Kidney glomerular epithelial cell (primary cell): Measurements from ENCODE around the gene DDX56.

Source experiments
- DNase-seq: peaks from one replicate; lab custom pipeline; 2025; lab: John Stamatoyannopoulos, UW

Gene DDX56, protein sequence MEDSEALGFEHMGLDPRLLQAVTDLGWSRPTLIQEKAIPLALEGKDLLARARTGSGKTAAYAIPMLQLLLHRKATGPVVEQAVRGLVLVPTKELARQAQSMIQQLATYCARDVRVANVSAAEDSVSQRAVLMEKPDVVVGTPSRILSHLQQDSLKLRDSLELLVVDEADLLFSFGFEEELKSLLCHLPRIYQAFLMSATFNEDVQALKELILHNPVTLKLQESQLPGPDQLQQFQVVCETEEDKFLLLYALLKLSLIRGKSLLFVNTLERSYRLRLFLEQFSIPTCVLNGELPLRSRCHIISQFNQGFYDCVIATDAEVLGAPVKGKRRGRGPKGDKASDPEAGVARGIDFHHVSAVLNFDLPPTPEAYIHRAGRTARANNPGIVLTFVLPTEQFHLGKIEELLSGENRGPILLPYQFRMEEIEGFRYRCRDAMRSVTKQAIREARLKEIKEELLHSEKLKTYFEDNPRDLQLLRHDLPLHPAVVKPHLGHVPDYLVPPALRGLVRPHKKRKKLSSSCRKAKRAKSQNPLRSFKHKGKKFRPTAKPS

DNA sequence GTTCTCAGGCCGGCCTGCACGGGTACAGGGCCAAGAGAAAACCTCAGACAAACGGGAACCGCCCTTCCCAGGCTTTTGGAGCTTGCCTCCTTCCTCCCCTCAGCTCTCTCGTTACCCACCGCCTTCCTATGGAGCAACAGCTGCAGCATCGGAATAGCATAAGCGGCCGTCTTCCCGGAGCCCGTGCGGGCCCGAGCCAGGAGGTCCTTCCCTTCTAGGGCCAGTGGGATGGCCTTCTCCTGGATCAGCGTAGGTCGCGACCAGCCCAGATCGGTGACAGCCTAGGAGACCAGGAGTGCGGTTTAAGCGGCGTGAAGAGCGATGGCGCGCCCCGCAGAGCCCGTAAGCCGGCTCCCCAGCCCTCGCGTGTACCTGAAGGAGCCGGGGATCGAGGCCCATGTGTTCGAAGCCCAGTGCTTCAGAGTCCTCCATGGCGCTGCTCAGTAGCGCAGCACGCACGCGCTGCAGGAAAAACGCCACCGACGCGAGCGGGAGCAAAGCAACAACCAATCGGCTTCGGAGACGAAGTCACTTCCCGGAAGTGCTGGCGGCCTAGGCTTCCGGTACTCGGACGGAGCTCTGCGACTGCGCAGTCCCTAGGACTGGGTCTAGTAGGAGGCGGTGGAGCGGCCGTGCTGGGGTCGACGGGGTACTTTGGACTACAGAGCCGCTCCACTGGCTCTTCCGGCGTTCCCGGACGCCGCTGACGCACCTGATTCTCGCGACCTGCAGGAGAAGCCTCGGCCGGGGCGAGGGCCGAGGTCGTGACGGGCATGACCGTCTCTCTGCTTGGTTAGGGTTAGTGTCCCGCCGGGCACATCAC is at the start of gene DDX56:
Gene DDX56, minus strand, starts transcription at position 445 of the 823 bp plus-strand sequence. Its CDS starts 13 bp downstream, at position 432.
- peak; percentile 80 for DNase-seq

DNA sequence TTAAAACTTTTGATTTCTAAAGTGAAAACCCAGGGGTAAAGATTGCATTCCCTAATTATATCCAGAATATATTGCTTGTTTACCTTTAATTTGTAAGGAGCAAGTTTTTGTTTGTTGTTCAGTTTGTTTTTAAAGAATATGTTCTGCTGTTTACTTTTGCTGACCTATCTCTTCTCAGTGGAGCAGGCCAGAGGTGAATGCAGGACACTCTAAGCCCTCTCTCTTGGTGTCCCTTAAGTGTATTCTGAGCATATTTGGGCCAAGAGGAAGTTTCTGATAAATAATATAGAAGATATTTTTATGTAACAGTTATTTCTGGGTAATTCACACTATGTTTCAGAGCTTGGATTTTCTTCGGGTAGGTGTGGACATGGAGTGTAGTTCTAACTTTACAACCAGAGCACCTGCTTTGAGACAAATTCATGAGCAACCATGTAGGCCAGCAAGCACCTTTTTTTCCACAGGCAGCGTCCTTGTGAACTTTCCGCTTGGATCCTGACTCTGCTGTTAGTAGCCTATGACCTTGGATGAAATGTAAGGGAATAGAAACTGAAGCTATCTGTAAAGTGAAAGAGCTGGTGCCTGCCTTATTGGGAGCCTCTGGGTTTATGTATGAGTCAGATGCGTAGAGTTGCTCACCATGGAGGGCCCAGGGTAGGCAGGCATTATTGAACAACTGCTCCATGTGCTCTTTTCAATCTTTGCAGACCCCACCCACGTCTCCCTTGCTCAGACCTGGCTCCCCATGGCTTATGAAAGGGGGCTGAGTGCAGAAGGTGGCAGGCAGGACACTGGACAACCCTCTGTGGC is 48.8 kb upstream of the DDX56 start:
- no peak for DNase-seq

DNA sequence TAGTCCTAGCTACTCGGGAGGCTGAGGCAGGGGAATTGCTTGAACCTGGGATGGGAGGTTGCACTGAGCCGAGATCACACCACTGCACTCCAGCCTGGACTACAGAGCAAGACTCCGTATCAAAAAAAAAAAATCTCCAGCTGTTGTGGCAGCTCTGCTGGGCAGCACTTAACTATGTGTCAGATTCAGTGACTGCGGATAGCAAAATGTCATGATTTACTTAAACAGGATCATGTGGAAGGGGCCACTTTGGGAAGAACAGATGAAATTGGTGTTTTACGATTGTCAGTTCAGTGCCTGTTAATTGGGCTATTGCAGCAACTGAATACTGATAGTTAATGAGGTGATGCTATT is 48.0 kb upstream of the DDX56 start:
- no peak for DNase-seq

DNA sequence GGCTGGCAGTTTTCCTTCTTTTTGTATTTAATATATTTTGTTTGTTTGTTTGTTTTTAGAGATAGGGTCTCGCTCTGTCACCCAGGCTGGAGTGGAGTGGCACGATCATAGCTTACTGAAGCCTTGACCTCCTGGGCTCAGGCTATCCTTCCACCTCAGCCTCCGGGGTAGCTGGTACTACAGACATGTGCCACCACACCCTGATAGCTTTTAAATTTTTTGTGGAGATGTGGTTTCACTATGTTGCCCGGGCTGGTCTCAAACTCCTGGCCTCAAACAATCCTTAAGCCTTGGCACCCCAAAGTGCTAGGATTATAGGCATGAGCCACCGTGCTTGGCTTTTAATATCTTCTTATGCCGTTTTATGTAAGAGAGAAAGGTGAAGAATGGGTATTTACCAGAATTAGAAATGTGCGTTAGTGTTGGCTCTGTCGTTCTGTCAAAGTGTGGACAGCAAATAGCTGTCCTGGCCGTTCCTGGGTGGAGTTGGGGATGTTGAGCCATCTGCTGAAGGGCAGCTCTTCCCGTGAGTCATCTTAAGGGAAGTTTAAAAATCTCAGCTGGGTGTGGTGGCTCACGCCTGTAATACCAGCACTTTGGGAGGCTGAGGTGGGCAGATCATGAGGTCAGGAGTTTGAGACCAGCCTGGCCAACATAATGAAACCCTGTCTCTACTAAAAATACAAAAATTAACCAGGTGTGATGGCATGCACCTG is 47.5 kb upstream of the DDX56 start:
- DNase-seq, result no peak

DNA sequence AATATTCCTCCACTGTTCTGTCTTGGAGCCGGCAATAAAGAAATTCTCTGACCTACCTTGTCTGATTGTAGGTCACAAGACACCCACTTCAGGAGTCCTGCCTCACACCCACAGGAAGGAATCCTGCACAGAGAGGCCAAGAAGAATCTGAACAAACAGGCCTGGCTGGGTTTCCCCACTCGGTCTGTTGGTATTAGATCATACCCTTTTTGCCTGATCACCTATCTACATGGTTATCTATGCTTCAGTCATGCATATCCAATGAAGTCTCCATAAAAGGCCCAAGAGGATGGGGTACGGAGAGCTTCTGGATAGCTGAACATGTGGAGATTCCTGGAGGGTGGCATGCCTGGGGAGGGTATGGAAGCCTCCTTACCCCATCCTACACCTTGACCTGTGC is 45.0 kb upstream of the DDX56 start:
- DNase-seq, result peak; percentile 56

DNA sequence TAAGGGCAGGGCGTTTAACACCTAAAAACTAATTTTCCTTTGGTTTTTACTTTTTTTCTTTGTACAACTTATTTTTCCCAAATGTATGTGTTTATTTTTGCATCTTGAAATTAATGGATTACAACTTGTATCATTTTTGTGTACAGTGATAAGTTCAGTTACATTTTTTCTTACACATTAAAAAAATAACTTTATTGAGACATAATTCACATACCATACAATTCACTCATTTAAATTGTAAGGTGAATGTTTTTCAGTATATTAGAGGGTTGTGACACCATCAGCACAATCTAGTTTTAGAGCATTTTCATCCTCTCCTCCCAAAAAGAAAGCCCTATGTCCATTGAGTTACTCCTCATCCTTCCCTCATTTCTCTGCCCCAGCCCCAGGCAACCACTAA is 44.3 kb upstream of the DDX56 start:
- no peak for DNase-seq

DNA sequence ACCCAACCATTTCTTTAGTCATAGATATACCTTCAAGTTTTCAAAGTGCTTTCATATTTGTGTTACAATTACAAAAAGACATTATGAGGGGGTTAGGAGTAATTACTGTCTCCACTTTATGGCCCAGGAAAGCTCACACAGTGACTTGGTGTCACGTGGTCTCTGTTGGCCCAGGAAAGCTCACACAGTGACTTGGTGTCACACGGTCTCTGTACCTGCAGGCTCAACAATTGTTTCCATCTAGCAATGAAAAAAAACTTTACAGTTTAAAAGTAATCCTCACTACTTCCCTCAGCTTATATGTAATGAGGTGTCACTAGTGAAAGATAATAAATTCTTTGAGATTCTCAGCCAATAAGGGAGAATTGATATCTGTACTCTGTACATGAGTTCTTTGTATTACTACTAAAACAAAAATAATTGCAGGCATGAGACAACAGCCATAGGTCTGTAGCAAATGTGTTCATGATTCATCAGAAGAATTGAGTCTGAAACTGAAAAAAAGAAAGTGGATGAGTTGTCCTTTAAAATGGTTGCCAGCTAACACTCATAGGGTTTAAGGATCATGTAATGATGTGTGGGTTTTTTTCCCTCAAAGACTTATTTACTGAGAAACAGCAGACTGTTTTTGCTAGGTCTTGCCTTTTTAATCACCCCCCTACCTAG is 43.6 kb upstream of the DDX56 start:
- no peak for DNase-seq

DNA sequence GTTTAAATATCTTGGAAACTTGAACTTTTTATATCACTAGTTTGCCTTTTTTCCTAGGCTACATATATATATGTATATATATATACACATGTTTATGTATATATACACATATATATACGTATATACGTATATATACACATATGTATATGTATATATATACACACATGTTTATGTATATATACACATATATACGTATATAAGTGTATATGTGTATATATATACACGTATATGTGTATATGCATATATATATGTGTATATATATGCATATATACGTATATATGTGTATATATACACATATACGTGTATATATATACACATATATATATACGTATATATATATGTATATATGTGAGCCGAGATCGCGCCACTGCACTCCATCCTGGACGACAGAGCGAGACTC is 42.8 kb upstream of the DDX56 start:
- no peak for DNase-seq

DNA sequence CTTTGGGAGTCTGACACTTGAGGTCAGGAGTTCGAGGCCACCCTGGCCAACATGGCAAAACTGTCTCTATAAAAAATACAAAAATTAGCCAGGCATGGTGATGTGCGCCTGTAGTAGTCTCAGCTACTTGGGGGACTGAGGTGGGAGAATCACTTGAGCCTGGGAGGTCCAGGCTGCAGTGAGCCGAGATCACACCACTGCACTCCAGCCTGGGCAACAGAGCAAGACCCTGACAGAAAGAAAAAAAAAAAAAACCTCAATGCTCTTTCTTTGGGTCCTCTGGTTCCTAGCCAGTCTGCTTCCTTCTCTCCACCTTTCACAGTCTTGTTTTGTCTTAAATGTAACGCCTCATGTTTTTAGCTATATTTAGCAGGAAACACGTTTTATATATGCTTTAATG is 42.1 kb upstream of the DDX56 start:
- DNase-seq, result no peak

DNA sequence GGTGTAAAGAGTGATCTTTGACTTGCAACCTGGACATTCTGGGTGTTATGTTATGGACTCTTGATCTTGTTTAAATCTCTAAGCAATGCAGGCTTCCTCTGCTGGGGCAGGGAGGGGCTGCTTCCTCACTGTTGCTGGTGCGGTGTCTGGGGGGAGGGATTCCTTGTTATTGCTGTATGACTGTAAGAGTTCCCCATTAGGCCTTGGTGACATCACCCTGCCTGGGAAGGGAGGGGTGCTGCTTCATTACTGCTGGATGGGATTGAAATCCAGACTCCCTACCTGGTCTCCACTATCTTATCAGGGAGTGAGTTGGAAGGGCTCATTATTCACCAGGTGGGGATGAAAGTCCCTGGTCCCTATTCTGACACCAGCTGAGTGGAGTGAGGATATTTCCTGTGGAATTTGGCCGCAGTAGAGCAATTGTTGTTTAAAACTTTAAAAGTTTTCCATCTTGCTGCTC is 41.5 kb upstream of the DDX56 start:
- no peak for DNase-seq

DNA sequence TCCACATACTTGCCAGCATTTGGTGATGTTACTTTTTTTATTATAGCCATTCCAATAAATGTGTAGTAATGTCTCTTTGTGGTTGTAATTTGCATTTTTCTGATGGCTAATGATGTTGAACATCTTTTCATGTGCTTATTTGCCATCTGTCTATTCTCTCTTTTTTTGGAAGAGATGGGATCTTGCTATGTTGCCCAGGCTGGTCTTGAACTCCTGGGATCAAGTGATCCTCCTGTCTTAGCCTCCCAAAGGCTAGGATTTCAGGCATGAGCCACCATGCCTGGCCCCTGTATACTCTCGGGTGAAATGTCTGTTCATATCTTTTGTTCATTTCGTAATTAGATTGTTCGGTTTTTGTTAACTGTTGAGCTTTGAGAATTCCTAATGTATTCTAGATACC is 36.1 kb upstream of the DDX56 start:
- no peak for DNase-seq

DNA sequence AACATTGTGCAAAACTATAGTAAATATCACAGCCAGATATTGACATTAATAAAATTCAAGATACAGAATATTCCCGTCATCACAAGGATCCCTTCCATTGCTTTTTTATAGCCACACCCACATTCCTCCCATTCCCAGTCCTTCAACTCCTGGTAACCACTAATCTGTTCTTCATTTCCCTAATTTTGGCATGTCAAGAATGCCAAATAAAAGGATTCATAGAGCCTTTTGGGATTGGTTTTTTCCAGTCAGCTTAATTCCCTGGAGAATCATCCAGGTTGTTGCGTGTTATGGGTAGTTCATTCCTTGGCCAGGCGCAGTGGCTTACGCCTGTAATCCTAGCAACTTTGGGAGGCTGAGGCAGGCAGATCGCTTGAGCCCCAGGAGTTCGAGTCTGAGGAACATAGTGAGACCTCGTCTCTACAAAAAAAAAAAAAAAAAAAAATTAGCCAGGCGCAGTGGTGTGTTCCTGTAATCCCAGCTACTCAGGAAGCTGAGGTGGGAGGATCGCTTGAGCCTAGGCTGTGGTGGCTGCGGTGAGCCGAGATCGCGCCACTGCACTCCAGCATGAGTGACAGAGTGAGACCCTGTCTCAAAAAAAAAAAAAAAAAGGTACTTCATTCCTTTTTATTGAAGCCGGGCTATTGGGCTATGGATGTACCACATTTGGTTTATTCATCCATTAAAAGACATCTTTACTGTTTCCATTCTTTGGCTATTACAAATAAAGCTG is 35.4 kb upstream of the DDX56 start:
- no peak for DNase-seq

DNA sequence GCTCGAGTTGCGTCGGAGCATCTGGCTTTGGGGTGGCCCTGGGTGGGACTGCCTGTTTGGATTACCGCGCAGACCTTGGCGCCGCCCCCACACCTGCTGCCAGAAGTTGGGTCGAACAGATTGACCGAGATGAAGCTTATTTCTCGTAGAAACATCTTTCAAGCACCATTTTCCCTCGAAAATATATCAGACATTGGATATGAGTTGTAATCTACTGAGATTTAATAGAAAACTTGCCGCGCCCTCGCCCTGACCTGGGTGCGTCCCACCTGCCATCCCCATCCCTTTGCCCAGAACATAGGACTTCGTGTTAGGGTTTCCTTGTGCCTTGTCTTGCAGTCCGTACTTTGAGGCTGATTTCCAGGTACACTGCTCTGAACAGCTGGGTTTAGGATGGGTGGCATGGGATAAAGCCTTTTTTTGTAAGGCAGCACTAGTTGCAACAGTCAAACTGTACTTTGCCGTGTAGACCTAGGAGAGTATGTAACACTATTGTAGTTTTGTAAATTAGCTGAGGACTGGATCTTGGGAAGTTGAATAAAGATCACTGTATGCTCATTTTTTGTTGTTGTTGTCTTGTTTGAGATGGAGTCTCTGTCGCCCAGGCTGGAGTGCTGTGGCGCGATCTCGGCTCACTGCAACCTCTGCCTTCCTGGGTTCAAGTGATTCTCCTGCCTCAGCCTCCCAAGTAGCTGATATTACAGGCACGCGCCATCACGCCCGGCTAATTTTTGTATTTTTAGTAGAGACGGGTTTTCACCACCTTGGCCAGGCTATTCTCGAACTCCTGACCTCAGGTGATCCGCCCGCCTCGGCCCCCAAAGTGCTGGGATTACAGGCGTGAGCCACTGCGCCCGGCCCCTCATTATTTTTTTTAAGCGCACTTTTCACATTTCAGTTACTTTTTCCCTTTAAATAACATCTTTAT is 33.7 kb upstream of the DDX56 start:
- DNase-seq, result no peak

DNA sequence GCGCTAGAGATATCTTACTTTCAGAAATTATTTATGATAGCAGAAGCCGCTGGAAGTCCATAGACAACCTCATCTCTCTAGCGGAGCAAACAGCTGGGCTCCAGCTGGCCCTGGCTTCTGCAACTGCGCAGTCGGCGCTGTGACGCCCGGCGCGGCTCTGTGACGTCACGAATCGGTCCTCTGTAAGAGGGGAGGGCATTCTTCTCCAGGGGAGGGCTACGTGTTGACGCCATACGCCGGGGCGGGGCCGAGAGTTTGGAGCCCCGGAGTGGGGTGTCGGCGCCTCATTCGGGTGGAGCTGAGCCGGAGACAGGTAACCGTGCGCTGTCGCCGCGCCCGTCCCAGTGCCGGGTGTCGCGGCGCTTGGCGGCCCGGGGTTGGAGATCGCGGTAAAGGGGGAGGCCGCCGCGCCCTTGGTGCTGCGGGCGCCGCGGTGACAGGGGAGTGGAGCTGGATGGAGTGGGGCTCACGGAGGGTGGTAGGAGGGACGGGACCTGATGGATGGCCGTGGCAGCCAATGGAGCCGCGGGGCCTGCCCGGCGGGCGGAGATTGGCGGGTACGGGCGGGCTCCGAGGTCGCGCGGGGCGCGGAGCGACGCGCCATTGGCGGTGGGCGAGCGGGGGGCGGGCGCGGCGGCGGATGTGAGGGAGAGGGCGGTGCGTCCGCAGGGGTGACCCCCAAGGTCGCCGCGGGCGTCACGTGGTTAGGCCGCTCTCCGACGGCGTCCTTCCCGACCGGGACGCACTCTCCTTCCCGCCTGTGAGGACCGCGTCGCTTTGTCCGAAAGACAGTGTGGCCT is 32.8 kb upstream of the DDX56 start, which contains the start of gene OGDH:
Gene OGDH, plus strand, starts transcription at position 287 of the 800 bp plus-strand sequence. CDS start 17,717 bp downstream, outside the sequence.
- peak; percentile 92 for DNase-seq

DNA sequence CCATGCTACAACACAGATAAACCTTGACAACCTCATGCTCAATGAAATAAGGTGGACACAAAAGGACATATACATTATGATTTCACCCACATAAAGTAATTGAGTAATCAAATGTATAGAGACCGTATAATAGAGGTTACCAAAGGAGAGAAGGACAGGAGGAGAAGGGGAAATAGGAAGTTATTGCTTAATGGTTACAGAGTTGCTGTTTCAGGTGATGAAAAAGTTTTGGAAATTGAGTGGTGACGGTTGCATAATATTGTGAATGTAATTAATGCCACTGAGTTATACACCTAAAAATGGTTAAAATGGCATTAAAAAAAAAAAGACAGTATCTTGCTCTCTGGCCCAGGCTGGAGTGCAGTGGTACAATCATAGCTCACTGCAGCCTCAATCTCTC is 31.2 kb upstream of the DDX56 start:
- DNase-seq, result no peak

DNA sequence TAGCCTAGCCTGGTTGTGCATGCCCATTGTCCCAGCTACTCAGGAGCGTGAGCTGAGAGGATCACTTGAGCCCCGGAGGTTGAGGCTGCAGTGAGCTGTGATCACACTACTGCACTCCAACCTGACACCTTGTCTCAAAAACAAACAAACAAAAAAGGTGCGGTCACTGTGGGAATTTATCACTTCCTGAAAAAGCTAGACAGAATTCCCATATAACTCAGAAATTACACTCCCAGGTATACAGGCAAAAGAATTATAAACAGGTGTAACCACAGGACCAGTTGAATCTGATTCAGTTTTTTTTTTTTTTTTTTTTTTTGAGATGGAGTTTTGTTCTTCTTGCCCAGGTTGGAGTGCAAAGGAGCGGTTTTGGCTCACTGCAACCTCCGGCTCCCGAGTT is 29.5 kb upstream of the DDX56 start:
- DNase-seq, result no peak

DNA sequence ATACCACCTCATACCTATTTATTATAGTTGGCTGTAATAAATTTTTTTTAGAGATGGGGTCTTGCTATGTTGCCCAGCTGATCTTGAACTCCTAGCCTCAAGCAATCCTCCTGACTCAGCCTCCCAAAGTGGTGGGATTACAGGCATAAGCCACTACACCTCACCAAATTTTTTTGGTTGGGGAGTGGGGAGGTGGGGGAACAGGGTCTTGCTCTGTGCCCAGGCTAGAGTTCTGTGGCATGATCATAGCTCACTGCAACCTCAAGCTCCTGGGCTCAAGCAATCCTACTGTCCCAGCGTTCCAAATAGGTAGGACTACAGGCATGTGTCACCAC is 28.8 kb upstream of the DDX56 start:
- DNase-seq, result no peak

DNA sequence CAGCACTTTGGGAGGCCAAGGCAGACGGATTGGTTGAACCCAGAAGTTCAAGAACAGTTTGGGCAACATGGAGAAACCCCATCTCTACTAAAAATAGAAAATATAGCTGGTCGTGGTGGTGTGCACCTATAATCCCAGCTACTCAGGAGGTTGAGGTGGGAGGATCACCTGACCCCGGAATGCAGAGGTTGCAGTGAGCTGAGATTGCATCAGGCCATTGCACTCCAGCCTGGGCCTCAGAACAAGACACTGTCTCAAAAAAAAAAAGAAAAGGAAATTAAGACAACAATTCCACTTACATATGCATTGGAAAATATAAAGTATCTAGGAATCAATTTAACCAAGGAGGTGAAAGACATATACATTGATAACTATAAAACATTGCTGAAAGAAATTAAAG is 25.5 kb upstream of the DDX56 start:
- DNase-seq, result no peak
